ENCODE results near the gene CDX1. TPM values are rescaled to one million over a fixed set of nuclear protein-coding genes. Genes with fewer than 3 reads are reported as not detected.
A peak's percentile ranks its signal among the peaks of the same experiment; 100 is the strongest.

The CDX1 gene
- polyA plus RNA-seq, 3 donors: 0.12 to 0.34 TPM; not detected in 1

DNA sequence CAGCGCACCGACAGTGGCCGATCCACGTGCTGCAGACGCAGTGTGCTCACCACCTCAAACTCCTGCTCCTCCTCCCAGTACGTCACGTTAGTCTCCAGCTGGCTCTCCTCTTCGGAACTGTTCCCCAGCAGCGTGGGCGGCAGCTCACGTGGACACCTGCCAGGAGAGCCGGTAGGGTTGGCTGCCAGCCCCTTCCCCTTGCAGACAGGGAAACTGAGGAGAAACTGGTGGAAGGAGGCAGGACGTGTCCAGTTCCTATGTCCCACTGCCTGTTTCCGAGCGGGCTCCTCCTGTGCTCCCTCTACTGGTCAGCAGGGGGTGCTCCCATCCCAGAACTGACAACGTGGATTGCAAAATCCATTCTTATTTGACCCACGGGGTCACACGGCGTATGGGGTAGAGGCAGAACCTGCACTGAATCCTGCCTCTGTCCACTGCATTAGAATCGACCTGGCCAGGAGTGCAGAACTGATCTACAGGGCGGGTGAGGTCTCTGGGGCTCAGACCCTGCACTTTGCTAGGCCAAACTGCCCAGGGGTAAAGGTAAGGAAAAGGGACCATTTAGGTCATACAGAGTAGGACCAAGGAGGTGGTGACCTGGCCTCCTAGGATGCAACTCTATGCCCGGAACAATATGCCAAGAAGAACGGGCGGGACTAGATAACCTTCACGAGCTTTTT, 36.6 kb upstream of the CDX1 start:
- H3K27ac ChIP-seq (ENCODE audit: low read depth, low read length): no peak overlapping the region
- 33 to 37% (median 35%) methylated on average over 25 of the region's 25 CpGs for WGBS, 3 donors

DNA sequence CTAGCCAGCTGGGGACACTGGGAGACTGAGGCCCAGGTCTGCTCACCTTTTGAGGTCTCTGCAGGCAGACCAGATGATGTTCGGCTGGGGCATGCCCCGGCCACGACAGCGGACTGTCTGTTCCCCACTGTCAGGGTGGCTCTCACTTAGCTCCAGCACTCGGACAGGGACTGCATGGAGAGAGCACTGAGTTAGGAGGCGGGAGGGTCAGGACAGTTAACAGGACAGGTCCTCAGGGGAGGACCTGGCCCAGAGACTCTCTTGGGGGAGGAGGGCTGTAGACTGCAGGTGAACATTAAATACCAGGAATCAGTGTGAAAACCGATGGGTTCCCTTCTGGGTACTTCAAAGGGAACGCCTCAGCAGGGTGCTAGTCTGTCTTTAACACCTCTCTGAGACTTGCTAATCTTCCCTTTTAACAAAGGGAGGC, 36.1 kb upstream of the CDX1 start:
- no peak overlapping the region for H3K27ac ChIP-seq (ENCODE audit: low read depth, low read length)
- 75 to 84% (median 77%) methylated on average over 8 of the region's 8 CpGs for WGBS, 3 donors

DNA sequence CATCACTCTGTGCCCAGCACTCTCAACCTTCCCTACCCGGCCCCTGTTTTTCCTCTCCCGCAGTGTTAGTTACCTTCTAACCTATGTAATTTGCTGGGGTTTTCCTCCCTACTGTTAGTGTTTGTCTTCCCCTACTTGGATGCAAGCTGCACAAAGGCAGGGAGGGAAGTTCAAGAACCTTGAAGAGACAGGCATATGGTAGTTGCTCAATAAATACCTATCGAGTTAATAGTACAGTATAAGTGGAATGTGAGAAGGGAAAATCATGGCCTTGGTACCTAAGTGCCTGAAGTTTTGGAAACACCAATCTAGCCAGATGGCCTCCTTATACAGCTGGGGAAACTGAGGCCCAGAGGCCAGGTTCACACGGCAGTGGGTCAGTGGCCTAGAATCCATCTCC, 35.1 kb upstream of the CDX1 start:
- H3K27ac ChIP-seq (ENCODE audit: low read depth, low read length): no peak overlapping the region
- WGBS, 3 donors: 85 to 90% (median 89%) methylated on average over 4 of the region's 4 CpGs

DNA sequence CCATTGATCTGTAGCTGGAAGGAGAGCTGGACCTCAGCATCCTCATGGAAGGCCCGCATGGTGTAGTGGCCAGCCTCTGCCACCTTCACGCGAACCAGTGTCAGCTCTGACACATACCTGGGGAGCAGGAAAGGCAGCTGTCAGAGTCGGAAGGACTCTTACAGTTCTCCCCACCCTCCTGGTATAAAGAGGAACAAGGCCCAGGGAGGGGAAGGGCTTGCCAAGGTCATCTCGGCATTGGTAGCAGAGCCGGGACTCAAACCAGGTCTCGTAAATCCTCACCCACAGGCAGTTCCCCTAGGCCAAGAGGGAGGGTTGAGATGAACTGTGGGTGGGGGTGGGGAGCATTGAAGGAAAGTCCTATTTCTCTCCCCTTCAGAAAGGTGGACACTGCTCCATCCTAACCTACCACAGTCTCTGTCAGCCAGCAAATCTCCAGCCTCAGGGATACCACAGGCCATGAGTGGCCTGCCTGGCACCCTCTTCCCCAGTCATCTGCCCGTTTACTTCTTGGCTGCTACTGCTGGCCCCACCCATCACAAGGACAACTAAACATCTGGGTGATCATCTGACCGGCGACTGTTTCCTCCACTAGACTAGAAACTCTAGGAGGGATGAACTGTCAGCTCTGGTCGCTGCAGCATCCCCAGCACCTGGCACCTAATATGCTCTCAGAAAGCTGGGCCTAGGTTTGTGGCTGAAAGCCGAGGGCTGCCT, 34.4 kb upstream of the CDX1 start:
- no peak overlapping the region for H3K27ac ChIP-seq (ENCODE audit: low read depth, low read length)
- 48 to 69% (median 50%) methylated on average over 12 of the region's 12 CpGs for WGBS, 3 donors

DNA sequence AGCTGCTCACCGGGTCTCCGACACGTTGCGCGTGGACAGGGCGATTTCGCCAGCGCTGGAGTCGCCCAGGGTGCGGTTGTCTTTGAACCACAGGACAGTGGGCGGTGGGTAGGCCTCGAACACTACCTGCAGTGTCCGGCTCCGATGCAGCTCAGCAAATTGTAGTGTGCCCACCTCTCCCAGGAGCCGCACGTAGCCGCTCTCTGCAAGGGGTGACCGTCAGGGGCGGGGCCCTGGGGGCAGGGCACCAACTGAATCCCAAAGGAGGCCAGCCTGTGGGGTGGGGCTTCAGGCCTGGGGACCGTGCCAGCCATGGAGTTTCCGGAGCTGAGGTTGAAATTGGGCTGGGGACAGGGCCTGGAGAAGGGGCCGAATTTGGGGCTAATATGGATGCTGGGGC, 33.8 kb upstream of the CDX1 start:
- 79 to 90% (median 89%) methylated on average over 22 of the region's 22 CpGs for WGBS, 3 donors
- no peak overlapping the region for H3K27ac ChIP-seq (ENCODE audit: low read depth, low read length)

DNA sequence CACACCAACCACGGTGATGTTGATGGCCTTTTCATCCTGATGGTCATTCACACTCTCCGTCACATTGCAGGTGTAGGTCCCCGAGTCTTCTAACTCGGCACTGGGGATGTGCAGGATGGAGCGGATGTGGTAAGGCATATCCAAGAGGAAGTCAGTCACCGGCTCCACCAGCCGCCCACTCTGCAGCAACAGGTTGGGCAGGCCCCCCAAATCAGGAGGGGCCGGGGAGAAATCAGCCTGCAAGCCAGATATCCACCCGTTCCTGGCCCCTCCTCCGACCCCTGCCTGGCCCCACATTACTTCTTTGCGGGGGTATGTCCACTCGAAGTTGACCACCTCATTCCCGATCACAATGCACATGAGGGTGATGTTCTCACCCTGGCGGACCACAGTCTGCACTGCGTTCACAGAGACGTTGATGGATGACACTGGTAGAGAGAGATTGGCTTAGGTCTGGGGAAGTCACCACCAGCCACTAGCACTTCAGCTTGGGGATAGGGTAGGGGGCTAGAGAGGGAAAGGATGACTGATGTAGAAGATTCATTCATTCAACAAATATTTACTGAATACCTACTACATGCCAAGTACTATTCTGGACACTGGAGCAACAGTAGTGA, 32.9 kb upstream of the CDX1 start:
- 69 to 76% (median 72%) methylated on average over 16 of the region's 16 CpGs for WGBS, 3 donors
- no peak overlapping the region for H3K27ac ChIP-seq (ENCODE audit: low read depth, low read length)

DNA sequence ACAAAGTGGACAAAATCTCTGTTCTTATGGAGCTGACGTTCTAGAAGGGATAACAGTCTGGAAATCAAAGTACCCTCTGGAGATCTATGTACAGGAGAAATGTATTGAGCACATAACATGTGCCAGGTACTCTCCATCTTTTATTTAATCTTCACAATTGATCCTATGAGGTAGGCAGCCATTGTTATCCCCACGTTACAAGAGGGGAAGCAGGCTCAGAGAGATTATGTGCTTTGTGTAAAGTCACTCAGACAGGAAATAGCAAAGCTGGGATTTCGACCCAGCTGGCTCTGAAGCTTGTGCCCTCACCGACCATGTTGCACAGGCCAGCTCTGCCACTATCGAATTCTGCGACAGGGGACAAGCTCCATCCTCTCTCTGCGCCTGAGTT, 32.4 kb upstream of the CDX1 start:
- H3K27ac ChIP-seq (ENCODE audit: low read depth, low read length): no peak overlapping the region
- 59 to 70% (median 69%) methylated on average over 7 of the region's 7 CpGs for WGBS, 3 donors

DNA sequence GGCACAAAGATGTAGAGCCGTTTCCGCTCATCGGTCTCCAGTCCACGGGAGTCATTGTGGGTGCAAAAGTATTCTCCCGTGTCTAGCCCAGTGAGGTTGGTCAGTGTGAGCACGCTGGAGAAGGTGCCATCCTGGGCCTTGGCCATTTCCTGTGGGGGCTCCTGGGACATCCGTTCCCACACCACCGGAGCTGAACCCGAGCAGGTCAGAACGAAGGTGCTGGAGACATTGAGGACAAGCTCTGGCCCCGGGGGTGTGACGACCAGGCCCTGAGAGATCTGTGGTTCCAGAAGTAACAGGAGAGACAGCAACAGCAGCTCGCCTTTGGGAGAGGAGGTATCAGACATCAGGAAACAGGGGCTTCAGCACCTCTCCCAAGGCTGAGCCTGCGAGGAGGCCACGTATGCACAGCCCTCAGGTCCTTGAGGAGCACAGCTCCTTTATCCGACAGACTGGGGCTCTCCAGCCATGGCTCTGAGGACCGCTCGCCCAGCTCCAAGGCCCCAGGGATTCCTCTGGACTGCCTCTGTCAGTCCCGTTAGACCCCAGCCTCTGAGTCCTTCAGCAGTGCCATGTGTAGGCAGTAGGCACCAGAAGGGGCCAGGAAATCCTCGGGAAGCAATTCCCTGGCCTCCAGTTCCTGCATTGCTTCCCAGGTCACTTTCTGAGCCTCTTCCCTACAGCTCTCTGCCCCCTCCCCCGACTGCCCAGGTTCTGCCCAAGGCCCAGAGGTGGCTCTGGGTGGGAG, 30.8 kb upstream of the CDX1 start:
- no peak overlapping the region for H3K27ac ChIP-seq (ENCODE audit: low read depth, low read length)
- 72 to 80% (median 77%) methylated on average over 21 of the region's 21 CpGs for WGBS, 3 donors

DNA sequence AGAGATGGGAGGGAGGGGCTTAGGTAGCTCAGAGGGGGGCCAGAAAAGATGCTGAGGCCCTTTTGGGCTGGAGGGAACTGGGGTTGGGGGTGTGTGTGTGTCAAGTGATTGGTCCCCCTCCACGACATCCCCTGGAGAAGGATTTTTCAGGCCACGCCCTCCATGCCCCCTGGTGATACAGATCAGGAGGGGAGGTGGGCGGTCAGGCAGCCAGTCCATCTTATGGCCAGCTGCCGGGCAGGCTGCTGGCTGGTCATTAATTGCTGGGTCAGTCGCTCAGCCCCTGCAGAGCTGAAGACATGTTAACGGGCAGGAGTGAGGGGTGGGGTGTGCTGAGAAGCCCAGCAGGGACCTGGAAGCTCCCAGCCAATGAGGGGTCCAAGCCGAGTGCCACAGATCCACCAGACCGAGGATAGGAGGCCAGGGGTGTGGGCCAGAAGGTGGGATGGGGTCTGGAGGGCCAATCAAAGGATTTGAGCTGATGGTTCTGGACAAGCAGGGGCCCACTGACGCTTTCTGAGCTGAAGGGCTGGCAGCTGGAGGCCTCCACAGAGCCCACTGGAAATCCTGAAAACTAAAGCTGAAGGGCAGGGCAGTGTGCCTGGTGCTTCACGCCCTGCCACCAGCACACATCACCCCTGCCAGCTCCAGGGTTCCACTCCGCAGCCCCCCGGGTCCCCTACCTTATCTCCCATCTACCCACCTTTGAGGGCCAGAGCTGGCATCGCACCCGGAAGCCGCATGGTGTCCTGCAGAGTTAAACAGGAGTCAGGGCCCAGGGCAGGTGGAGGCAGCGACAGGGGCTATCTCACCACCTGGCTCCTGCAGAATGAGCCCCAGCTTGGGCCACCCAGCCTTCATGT, 30.0 kb upstream of the CDX1 start:
- 80 to 89% (median 84%) methylated on average over 16 of the region's 16 CpGs for WGBS, 3 donors
- H3K27ac ChIP-seq (ENCODE audit: low read depth, low read length): no peak overlapping the region

DNA sequence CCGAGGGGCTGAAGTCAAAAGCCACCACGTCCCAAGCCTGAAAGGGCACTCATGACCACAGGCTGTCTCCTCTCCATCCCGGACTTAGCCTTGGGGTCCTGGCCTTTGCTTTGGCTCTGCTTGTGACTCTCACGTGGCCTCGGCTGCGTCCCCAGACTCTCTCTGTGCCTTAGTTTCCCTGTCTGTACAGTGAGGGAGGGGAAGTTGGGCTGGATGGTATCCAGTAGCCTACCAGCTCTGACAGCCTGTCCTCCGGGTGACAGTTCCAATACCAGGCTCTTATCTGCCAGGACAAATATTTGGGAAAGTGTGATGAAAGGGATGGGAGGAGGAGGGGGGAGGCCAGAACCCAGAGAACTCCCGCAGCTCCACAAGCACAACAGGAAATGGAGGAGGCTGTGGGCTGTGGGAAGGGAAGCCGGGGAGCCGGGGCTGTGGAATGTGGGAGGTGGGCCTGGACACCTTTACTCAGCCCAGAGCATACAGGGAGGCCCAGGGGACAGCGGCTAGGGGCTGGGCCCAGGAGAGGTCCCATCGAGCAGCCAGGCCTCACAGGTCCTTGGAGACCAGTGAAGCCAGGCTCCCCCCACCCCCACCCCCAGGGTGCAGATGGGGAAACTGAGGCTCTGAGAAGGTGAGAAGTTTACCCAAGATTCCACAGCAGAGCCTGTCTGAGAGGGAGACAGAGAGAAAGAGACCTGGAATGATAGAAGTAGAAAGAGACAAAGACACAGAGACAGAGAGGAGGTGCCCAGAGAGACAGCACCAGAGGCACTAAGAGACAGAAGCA, 29.2 kb upstream of the CDX1 start:
- WGBS, 3 donors: 45 to 60% (median 45%) methylated on average over 12 of the region's 12 CpGs
- no peak overlapping the region for H3K27ac ChIP-seq (ENCODE audit: low read depth, low read length)

DNA sequence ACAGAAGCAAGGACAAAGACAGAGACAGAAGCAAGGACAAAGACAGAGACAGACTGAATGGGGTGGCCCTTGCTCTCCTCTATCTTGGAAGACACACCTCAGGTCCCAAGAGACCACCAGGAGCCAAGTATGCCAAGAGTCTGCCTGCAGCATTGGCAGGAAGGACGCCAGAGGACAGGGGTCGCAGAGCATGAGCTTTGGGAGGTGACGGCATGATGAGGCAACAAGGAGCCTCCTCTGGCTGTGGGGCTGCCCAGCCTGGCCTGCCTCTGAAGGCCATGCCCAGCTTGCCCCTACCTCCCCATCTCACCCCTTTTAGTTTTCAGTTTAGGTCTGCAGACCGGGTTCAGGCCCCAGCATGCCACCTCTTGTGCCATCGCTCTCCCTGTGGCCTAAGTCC, 28.6 kb upstream of the CDX1 start:
- H3K27ac ChIP-seq (ENCODE audit: low read depth, low read length): no peak overlapping the region
- WGBS, 3 donors: 48 to 78% (median 65%) methylated on average over 5 of the region's 5 CpGs

DNA sequence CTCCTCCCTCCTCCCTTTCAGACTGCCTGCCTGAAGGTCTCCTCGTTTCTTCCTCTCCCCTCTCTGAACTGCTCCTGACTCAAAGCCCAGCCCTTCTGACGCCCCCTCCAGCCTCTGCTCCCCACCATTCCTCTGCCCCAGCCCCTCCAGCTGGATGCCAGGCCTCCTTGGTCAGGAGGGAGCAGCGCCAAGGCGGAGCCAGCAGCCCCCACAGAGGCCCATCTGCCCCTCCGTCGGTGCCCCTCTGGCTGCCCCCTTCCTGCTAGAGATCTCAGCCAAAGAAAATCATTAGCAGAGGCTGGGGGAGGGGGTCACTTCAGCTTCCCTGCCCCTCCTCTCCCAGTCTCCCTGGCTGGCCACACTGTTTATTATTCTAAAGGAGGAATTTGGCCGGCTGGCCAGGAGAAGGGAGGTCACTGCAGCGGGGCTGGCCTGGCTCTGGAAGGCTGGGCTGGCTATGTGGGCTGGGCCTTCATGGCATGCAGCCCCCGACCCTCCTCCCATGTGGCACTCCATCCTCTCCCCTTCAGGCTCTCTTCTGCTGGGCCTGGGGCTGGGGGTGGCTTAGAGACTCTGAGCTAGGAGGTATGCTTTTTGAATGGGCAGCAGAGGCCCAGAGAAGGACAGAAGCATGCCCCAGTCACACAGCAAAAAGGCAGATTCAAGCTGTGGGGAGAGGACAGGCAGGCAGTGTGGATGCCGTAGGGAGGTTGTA, 27.9 kb upstream of the CDX1 start:
- H3K27ac ChIP-seq (ENCODE audit: low read depth, low read length): no peak overlapping the region
- 32 to 52% (median 50%) methylated on average over 10 of the region's 10 CpGs for WGBS, 3 donors

DNA sequence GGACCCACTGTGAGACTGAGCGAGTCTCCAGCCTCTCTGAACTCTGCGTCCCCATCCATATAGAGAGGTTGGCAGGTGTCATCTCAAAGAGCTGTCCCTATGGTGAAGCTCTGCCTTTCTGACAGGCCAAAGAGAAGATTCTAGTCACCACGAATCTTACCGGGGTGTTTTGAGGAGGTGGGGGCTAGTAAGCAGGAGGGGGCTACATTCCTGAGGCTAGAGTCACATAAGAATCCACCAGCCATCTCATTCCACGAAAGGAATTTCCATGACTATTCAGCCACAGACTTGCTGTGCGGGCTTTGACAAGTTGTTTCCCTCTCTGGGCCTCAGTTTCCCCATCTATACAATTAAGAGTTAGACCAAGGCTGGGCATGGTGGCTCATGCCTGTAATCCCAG, 27.2 kb upstream of the CDX1 start:
- H3K27ac ChIP-seq (ENCODE audit: low read depth, low read length): no peak overlapping the region
- WGBS, 3 donors: 66 to 76% (median 74%) methylated on average over 6 of the region's 6 CpGs

DNA sequence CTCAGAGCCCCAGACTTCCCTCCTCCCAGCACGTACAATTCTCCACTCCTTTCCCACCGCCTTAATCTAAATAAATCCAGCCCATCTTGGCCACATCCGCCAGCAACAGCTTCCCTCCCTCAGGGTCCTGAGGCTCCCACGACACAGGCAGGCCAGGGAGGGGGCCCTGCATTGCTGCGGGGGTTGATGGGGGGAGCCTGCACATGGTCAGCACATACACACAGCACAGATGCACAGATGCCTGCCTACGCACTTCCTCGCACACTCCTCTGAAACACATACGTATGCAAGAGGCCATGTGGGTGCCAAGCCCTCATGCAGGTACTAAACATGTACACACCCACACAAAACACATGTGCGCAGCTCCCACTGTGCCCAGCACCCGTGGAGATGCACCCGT, 25.7 kb upstream of the CDX1 start:
- WGBS, 3 donors: 51 to 74% (median 56%) methylated on average over 11 of the region's 11 CpGs
- H3K27ac ChIP-seq (ENCODE audit: low read depth, low read length): no peak overlapping the region

DNA sequence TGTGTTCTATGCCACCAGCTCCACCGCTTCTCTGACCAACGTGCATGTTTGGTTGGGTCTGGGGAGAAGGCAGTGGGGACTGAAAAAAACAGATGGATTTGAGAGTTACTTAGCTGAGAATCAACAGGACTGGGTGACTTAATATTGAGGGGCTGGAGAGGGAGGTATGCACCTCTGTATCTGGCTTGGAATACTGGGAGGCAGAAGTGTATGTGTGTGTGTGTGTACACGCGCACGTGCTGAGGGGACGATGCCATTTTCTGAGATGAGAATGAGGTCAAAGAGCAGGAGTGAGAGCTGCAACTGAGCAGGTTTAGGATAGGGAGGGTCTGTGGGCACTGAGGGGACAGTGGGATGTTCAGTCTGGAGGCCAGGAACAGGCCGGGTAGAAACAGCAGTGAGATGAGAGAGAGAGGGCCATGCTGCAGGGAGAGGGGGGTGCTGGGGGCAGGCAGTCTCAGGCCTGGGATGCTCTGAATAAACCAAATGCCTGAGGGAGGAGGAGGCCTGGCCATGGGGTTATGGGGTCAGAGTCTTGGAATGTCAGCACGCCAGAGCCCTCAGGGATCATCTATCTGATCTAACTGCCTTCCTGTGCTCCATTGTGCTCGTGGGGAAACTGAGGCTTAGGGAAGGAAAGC, 24.9 kb upstream of the CDX1 start:
- no peak overlapping the region for H3K27ac ChIP-seq (ENCODE audit: low read depth, low read length)
- 60 to 87% (median 73%) methylated on average over 9 of the region's 9 CpGs for WGBS, 3 donors

DNA sequence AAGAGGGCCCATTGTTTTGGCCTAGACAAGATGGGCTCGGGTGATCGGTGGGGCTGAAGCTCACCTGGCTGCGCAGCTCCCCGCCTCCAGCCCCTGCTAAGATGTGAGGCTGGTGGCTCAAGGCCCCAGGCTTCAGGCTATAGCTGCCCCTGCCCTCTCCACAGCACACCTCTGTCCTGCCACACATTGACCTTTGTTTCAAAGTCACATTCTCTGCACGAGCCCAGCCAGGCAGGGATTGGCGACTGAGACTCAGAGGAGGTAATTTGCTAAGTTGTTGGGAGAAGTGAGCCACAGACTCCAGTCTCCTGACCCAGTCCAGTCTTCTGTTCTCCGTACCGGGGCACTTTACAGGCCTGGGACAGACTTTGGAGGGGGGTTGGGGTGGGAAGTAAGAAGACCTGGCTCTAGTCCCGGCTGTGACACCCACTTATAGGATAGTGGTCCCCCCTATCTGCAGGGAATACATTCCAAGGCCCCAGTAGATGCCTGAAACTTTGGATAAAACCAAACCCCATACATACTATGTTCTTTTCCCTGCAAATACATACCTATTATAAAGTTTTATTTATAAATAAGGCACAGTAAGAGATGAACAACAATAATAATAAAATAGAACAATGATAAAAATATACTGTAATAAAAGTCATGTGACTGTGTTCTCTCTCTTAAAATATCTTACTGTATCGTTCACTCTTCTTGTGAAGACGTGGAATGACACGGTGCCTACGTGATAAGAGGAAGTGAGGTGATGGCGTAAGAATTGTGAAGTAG, 24.2 kb upstream of the CDX1 start:
- H3K27ac ChIP-seq (ENCODE audit: low read depth, low read length): peak overlapping the region; percentile 34
- 62 to 82% (median 63%) methylated on average over 13 to 14 of the region's 14 CpGs for WGBS, 3 donors
